Daoy (cell line): ENCODE data around the gene ZNF280A. TPM values are rescaled to one million over a fixed set of nuclear protein-coding genes. Genes with fewer than 3 reads are reported as not detected.

Experiments
- DNase-seq: peaks from one replicate; pipeline ENCODE4 v3.0.0-alpha.2; 2015; ENCODE audit warnings: low read depth
- total RNA-seq: library from RNA; depleted of rRNA; stranded (reverse); fragments of >200 nt; shearing (Covaris generic); gene quantifications from 2 replicates; pipeline ENCODE4 v1.2.3, GENCODE V29; 2014; rRNA removed

Gene ZNF280A, protein sequence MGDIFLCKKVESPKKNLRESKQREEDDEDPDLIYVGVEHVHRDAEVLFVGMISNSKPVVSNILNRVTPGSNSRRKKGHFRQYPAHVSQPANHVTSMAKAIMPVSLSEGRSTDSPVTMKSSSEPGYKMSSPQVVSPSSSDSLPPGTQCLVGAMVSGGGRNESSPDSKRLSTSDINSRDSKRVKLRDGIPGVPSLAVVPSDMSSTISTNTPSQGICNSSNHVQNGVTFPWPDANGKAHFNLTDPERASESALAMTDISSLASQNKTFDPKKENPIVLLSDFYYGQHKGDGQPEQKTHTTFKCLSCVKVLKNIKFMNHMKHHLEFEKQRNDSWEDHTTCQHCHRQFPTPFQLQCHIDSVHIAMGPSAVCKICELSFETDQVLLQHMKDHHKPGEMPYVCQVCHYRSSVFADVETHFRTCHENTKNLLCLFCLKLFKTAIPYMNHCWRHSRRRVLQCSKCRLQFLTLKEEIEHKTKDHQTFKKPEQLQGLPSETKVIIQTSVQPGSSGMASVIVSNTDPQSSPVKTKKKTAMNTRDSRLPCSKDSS
- 0.06 TPM in 1 of 2 replicates, not detected in the other for total RNA-seq

DNA sequence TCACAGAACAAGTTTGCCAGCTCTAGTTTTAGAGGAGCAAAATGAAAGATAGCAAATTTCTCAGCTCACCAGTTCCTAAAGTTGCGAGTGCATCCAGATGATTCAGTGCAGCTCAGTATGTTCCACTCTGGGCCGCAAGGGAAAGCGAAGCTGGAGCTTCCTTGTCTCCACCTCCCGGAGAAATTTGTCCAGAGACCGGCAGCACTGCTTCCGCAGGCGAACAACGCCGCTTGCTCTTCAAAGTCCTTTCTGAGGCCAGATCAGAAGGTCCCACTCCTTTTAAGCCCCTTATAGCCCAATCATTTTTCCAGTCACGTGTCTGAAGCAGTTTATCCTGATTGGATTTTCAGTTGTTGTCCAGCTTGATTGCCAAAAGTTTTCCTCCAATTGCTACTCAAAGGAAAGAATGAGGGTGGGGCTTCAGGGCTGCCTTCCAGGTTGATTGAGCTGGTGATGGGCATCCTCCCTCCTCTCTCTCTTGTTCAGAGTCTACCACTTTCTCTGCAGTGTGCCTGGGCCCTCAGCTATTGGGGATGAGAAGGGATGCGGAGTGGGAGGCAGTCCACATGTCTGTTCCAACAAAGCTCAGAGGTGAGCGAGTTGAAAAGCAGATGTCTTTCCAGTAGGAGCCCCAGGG is at the start of gene ZNF280A:
Gene ZNF280A, minus strand, starts transcription at position 251 of the 637 bp plus-strand sequence. CDS start 4,640 bp downstream, outside the sequence.
- DNase-seq: no peak

DNA sequence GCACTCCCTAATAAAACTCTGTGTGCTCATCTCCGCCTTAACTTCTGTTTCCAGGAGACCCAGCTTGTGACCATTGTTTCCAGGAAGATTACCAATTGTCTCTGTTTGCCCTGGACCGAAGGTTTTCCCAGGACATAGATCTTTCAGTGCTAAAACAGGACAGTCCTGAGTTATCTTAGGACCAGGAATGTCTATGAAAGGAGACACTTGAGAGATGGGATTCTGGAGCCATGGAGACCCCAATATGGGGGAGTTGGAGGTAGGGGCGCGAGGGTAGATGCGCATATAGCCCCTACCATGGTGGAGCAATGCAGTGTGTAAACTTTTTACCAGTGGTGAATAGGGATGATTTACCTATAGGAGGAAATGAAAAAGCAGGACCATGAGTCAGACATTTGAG is 49.1 kb upstream of the ZNF280A start:
- no peak for DNase-seq

DNA sequence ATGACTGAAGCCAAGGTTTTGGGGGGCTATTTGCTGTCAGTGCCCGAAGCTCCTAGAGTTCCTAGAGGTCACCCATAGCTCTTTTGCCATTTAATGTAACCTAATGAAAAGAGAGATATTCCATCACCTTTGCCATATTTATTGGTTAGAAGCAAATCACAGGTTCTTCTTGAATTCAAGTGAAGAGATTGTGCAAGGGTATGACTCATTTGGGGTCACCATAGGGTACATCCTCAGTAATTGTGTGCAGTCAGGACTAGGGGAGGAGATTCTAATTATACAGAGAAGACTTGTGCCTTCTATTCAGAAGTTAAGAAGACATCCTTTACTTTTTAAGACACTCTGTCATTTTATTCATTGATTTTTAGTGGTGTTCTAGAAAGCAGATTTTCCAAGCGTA is 45.9 kb upstream of the ZNF280A start:
- DNase-seq: no peak

DNA sequence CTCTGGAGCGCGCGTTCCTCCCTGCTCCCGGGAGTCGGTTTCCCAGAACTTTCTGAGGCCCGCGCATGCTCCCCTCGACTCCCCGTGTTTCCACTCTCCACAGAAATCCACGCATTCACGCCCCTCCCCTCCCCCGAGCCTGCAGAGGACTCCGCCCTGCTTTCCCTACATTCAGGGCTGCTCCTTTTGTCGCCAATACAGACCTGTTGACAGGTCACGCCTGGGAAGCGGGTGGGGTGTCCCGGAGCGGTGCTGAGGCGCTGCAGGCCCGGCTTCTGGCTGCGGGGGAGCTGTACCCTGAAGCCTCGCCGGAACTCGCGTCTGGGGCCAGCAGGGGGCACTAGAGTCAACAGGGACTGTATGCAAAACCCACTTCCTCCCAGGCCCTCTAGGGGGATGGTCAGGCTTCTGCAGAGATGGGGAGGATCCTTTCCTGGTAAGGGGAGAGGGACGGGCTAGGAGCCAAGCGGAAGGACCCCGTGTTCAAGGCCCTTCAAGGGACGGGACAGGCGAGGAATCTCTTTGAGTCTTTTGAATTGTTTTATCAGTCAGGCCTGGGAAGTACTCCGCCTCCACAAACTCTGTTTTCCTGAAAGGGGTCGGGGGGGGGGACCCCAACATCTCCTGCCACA is 39.0 kb upstream of the ZNF280A start, which contains the start of gene PRAME:
Gene PRAME, minus strand, starts transcription at position 294 of the 632 bp plus-strand sequence. CDS start 2,433 bp downstream, outside the sequence.
- DNase-seq: peak; percentile 90

DNA sequence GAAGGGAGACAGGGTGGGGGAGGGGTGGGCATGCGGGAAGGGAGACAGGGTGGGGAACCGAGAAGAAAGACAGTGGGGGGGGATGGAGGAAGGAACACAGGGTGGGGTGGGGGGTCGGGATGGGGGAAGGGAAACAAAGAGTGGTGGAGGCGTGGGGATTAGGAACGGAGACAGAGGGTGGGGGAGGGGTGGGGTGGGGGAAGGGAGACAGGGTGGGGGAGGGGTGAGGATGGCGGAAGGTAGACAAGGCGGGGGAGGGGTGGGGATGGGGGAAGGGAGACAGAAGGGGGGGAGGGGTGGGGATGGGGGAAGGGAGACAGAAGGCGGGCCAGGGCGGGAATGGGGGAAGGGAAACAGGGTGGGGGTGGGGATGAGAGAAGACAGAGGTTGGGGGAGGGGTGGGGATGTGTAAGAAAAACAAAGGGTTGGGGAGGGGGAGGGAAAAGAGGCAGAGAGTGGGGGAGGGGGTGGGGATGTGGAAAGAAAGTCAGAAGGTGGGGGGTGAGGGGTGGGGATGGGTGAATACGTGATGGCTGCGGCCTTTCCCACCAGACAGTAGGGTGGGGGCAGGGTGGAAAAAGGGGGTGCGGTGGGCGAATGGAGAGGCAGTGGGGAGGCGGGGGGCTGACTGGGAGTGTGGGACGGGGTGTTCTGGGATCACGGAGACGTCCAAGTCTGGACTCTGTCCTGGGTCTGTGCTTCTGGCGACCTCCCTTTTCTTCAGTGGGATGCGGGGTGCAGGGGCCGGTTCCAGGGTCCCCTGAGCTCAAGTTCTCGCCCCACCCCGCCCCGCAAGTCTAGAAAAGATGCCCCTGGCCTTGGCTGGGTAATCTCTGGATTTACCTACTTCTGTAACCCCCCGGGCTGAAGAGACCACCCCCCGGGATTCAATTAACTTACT is 38.3 kb upstream of the ZNF280A start:
- DNase-seq: no peak

DNA sequence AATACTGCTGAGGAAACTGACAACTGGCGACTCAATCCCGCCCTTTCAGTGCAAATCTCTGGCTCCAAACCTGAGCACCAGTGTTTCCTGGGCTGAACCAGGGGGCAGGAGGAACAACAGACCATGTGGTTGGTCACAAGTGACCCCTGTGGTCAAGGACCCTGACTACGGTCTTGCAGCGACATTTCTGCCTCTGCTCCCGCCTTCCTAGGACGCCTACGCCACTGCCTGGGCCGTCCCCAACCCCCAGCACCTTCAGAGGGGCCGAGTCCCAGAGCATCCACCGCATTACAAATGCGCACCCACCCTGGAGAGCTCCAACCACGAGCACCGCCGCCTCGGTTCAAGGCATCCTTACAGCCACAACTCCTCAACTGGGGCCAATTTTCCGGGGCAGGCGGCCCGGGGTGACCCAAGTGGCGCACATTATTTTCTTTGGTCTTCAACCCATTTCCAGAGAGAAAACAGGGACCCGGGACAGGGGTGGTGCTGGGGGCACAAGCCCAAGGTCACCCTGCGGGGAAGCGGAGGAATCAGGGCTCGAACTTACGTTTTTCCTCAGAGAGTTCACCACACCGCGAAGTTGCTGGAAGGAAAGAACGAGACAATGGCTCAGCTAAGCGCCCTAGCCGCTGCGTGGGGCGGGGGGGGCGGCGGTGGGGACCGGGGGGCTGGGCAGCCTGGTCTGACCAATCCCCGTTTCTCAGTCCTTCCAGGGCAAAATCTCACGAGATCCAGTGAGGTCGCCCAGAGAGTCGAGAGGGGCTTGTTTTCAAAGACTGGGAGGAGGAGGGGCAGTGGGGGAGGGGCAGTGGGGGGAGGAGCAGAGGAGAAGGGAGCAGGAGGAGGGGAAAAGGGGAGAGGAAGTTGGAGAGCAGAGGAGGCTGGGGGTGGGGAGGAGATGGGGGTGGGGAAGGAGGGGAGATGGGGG is 37.2 kb upstream of the ZNF280A start:
- DNase-seq: no peak

DNA sequence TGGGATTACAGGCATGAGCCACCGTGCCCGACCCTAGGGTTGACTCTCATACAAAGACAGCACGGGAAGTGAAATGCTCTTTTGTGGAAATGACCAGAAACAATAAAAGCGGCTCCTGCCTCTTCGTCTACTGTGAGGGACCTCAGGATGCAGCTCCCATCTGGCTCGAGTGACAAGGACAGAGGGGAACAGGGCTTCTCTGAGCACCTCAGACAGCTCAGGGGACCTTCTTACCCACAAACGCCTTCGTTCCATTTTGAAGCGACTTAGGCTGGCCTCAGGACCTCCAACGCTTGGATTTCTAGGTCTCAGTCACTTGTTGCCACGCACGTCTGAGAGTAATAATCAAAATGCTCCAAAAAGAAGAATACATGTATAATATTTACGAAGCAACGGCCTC is 36.5 kb upstream of the ZNF280A start:
- DNase-seq: no peak

DNA sequence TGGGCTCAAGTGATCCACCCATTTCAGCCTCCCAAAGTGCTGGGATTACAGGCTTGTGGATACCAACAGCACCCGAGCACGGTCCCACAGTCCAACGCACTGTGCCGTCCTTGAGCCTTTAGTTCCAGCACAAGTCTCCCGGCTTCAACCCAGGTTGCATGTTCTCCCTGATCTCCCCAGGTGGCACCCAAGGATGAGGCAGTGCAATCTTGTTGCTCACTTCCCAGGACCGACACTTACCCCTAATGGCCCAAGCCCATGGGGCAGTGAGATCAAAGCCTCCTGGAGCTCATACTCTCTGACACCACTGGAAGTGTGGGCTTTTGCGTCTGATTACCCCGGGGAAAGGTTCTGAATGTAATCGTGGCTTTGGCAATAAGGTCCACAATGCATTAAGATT is 35.5 kb upstream of the ZNF280A start:
- DNase-seq: no peak

DNA sequence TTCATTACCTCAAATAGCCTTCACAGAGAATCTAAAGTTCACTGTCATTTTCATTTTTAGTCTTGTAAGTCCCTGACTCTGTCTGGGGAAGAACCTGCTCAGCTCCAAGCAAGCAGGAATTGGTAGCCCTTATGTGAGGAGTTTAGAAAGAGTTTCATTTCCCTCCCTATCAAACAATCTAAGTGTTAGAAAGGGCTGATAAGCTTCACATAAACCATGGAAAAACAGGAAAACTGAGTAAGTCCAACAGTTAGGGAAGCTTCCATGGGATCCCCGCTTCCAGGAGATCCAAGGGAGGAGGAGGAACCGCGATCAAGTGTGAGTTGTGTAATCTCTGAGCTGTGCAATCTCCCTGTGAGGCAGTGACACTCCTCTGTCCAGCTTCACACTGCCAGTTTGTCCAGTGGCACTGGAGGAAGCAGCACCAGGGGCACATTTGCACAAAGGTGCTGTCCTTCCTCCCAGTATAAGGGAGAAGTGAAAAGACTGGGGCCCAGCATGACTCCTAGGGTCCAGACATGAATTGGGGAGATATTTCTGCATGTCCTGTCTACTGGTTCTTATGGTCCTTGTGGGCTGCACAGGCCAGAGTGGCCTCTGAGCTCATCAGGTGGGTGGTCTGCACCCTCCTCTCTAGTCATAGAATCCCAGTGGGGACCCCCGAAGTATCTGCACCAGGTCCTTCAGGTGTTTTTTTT is 34.7 kb upstream of the ZNF280A start:
- no peak for DNase-seq

DNA sequence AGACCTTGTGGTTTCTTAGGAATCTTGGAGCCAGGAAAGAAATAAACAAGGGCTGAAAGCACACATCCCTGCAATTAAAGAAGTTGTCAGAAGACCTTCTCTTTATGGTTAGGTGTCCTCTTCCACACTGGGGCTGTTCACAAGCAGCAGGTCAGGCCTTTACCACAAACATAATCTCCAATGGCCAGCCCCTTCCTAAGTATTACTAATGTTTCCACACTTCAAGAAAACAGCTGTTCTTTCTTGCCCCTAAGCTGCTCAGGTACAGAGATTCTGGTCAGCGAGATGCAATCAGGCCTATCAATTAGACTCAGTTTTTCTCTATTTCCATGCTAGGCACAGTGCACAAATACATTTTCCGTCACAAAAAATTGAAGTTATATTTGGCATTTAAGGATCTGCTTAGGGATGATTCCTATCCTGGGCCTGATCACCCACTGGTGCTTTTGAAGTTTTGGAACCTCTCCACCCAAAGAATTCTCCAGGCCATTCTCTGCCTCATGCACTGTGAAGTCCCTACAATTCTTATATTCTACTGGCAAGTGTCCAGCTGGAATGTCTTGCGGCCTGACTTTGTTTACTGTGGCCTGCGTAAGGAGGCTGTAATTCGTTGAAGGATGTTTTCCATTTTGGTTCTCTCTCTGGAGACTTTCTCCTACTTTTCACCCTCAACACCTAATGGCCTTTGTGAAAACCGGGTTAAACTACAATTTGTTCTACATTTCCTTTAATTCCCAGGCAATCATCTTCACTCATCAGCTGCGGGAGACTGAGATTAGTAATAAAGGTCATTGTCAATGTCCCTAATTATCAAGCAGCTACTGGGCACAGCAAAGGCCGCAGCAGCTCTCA is 33.9 kb upstream of the ZNF280A start:
- no peak for DNase-seq

DNA sequence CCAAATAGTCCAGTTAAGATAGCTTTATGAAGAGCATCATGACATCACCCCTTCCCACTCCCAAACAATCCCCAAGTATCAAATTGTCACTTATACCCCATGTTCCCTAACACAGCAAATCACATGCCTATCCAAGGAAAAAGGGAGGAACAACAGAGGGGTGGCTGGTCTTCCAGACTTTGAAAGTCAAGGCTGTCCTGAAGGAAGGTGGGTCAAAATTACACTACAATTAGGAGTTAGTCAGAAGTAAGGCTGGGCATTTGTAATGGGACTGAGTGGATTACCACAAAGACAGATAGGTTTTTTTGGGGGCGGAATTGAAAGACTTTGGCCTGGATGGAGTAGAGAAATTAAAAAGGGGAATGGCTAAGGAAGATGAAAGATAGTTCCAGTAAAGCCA is 33.1 kb upstream of the ZNF280A start:
- DNase-seq: no peak

DNA sequence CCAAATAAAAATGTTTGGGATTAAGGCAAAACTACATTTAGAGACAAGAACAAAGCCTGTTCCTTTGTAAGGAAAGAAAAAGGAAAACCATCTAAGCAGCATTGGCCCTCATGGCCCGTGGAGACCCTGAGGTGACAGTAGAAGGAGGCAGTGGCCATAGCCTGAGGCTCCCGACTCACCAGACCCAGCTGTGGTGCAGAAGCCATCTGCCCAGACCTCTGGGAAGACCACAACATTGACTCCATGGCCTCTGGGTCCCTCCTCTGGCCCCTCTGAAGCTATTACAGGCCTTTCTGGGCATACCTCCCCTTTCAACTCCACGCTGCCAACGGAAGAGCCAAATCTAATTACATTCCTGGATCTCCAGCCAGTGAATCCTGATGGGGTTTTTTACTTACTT is 32.6 kb upstream of the ZNF280A start:
- DNase-seq: no peak

DNA sequence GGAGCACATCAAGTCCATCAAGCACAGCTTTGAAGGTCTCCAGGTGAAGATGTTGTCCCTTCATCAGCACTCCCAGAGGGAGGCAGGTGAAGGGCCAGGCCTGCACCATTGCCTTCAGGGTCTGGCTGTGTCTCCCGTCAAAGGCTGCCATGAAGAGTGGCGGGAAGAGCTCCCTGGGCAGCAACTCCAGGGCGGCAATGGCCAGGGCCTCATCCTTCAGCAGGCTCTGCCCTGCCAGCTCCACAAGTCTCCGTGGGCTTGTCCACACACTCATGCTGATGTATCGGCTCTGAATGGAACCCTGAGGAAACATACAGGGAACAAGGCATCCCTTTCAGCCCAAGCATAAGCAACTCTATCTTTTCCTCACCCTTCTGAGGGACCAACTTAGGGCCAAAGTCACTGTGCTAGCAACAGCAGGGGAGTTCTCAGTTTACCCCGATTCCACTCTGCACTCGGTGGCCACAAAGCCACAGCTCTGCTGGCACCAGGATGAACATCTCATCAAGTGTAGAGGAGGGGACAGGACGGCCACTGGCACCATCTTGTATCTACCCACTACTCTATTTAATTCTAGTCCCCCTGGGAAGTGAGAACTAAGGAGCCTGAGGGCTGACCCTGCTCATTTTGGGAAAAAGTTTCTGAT is 30.8 kb upstream of the ZNF280A start:
- DNase-seq: no peak

DNA sequence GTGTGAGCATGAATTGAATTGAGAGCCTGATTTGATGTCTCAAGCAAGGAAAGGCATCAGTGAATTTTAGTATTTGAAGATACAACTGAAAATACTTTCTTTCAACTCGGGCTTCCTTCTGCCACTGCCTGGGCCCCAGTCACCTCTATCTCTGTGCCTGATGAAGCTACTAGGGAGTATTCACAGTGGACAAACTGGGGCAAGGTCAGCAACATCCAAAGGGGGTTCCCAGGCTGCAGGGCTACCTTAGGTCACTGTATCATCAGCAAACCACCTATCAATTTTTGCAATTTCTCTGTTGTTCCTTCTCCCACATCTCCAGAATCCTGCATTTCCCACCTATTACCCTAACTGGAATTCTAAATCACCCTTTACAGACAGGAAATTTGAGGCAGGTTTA is 28.8 kb upstream of the ZNF280A start:
- DNase-seq: no peak

DNA sequence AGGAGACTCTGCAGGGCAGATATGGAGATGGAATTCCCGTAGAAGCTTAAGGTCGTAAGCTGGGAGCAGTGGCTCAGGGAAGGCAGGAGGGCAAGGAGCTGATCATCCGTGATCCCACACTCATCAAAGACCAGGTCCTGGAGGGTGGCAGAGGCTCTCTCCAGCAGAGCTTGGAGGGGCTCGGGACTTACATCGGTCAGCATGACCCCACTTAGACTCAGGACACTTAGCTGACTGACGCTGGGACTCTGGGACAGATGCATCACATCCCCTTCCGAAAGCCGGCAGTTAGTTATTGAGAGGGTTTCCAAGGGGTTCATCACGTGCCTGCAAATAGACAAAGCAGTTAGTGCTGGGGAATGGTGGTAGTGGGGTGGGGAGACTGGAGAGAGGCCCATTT is 28.2 kb upstream of the ZNF280A start:
- no peak for DNase-seq

DNA sequence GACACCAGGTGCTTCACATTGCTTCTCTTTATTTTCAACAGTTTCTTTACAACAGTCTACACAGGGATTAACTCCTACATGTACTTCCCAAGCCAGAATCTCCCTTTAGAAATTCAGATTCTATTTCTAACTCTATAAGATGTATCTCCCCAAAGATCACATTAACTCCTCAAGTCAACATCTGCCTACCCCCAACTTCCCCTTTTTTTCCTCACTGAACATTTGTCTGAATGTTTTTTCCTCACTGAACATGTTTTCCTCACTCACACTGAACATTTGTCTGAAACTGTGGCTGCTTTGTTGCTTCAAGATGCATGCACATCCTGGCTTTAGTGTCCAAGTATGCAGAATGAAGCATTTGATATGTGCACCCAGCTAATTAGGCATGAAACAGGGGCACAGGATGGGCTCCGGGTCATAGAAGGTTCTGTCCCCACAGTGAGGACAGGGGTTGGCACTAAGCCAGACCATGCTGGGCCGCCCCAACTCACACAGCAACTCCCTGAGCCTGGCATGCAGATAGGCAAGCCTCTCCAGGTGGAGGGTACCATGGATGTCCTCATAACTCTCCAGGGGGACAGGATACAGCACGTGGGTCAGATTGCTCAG is 27.7 kb upstream of the ZNF280A start:
- DNase-seq: no peak

DNA sequence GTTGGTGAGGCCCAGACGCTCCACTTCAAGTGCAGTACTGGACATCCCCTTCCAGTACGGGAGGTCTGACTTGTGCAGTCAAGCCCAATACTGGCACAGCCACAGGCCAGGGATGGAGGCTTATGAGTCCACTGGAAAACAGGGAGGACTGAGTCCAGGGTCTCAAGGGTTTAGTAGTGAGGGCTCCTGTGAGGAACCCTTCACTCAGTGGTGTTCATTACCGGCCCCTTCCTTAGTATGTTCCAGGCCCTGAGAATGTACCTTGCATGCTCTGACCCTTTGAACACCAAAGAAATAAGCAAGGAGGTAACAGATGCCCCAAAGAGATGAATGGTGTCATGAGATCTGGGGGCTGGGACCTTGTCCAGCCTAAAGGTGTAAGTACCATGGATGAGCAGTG is 27.2 kb upstream of the ZNF280A start:
- DNase-seq: no peak

DNA sequence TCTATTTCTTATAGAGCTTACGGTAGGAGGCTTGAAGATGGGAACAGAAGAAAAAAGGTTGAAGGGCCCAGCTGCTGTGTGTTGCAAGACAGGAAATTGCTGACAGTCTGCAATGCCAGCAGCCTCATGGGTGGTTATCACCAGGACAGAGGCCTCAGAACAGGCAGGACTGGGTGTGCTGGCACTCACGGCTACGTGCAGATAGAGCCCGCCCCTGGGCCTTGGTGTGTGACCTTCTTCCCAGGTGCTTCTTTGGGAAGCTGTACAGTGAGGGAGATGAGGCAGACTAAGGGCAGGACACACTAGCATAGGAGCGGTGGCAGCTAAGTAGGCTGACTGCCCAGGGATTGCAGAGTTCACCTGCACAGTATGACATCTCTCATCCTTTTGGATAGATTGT is 26.4 kb upstream of the ZNF280A start:
- no peak for DNase-seq
